Tibial artery (tissue), 4 donors: ENCODE measurements around the gene PCOLCE2.

ENCODE experiments used
- DNase-seq, 2 donors: peaks; one replicate each; pipeline ENCODE4 v3.0.0-alpha.2; 2019
- H3K27ac ChIP-seq, 2 donors: fragments of 200-600 bp; sonication (generic) in 1 of 2; 1 replicate in 1 of 2; 2 replicates in 1 of 2; pipeline ENCODE4 v1.5.1; 2018 to 2019; ENCODE audit warnings: mild to moderate bottlenecking in 1 of 2
- H3K27me3 ChIP-seq, 2 donors: fragments of 200-600 bp; sonication (generic) in 1 of 2; one replicate each; pipeline versions ENCODE4 v1.5.1 to v1.6.0; 2016 to 2019
- H3K36me3 ChIP-seq, 3 donors: fragments of 200-600 bp; sonication (generic) in 2 of 3; one replicate each; pipeline ENCODE4 v1.5.1; 2016 to 2019; ENCODE audit warnings: mild to moderate bottlenecking in 2 of 3
- H3K4me1 ChIP-seq, 4 donors: fragments of 200-600 bp; sonication (generic) in 2 of 4; 1 replicate in 3 of 4; 2 replicates in 1 of 4; pipeline ENCODE4 v1.5.1; 2016 to 2019
- H3K4me3 ChIP-seq, 2 donors: fragments of 200-600 bp; sonication (generic) in 1 of 2; 1 replicate in 1 of 2; 2 replicates in 1 of 2; pipeline ENCODE4 v1.5.1; 2018 to 2019; ENCODE audit warnings: mild to moderate bottlenecking in 2 of 2
- H3K9me3 ChIP-seq, 3 donors: fragments of 200-600 bp; sonication (generic) in 1 of 3; one replicate each; pipeline ENCODE4 v1.5.1; 2016 to 2019
- CTCF ChIP-seq, 2 experiments: fragments of 200-600 bp in 1 of 2; fragments of 450-650 bp in 1 of 2; IDR thresholded peaks; one replicate each; pipeline ENCODE4 v1.5.1; 2017 to 2019; ENCODE audit warnings: antibody characterized with exemption in 2 of 2, mild to moderate bottlenecking in 1 of 2, moderate library complexity in 1 of 2
- intact Hi-C: fragments of 100-400 bp; cut with DNase I; formaldehyde crosslinking; loops from one replicate; pipeline ENCODE4 v1.15.0; 2023; ENCODE audit warnings: low total_unique reads

Gene PCOLCE2

GRCh38 chr3:142839831-142840230, 49.1 kb downstream of the PCOLCE2 start:
- H3K36me3 ChIP-seq = no peaks in the 10 kb centered on the region
- intact Hi-C loops = no loop called here
- H3K4me1 ChIP-seq = no peaks in the 10 kb centered on the region
- H3K9me3 ChIP-seq = no peaks in the 10 kb centered on the region
- H3K4me3 ChIP-seq = no peak overlapping the region
- TF ChIP-seq CTCF (IDR thresholded peaks at IDR 0.05) = no peak
- H3K27me3 ChIP-seq = no peaks in the 10 kb centered on the region
- no peak overlapping the region for H3K27ac ChIP-seq
- DNase-seq = no peak

DNA sequence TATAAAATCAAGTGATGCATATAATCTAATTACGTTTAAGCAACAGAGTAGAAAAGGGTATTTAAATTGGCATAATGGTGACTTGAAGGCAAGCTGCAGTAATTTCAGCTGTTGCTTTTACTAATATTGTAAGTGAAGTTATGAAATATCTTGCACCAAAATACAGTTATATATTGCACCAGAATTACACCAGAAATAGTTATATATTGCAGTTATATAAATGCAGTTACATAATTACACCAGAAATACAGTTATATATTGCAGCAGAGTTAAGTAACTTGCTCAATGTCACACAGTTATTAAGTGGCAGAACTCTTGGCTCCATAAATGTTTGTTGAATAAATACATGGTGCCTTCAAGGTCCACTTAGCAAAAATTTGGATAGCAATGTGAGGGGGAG, 51.4 kb downstream of the PCOLCE2 start:
- Histone ChIP-seq H3K9me3 (no peaks in the 10 kb centered on the region), H3K27ac (no peak overlapping the region), H3K36me3 (no peaks in the 10 kb centered on the region), H3K27me3 (no peaks in the 10 kb centered on the region), H3K4me3 (no peak overlapping the region), H3K4me1 (no peaks in the 10 kb centered on the region)
- TF ChIP-seq CTCF (IDR thresholded peaks at IDR 0.05) = no peak
- no peak for DNase-seq
- intact Hi-C loops = no loop called here

- H3K4me1 ChIP-seq = no peaks in the 10 kb centered on the region
- intact Hi-C loops = loop anchor here (5.0 kb wide), 1 partner anchor 153 kb away; no protein-coding TSS in a partner anchor
Observed at GRCh38 chr3:142828703-142829305, 60.1 kb downstream of the PCOLCE2 start.

GRCh38 chr3:142819179-142819578, 69.7 kb downstream of the PCOLCE2 start:
- no peak overlapping the region for H3K27ac ChIP-seq
- no peaks in the 10 kb centered on the region for H3K27me3 ChIP-seq
- intact Hi-C loops = no loop called here
- H3K4me1 ChIP-seq = no peaks in the 10 kb centered on the region
- no peaks in the 10 kb centered on the region for H3K9me3 ChIP-seq
- TF ChIP-seq CTCF (IDR thresholded peaks at IDR 0.05) = no peak
- no peak overlapping the region for H3K4me3 ChIP-seq
- H3K36me3 ChIP-seq = peaks cover 0 to 4% (median 0%) of the 10 kb centered on the region in 3 donors
- DNase-seq = no peak

More at GRCh38 chr3:142828703-142829305, 60.1 kb downstream of the PCOLCE2 start:
- peak; percentile 67 to 75 for TF ChIP-seq CTCF (IDR thresholded peaks at IDR 0.05)
- Histone ChIP-seq H3K4me3 (no peak overlapping the region), H3K36me3 (no peaks in the 10 kb centered on the region), H3K27me3 (no peaks in the 10 kb centered on the region), H3K27ac (no peak overlapping the region), H3K9me3 (no peaks in the 10 kb centered on the region)
- peak; percentile 81 to 85 for DNase-seq

DNA sequence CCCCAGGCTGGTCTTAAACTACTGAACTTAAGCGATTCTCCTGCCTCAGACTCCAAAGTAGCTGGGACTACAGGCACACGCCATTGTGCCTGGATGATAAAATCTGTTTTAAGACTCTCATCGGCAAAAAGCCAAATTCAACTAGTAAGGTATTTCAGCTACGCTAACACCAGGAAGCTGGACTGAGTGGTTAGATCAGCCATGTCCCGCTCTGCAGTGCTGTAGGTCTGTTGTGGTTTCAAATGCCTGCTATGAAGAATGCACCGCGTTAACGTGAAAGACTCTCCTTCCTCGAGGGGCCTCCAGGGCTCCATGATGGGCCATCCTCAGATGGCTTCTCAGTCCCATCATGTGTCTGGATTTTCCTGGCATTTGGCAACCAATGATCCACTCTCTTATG, 70.2 kb downstream of the PCOLCE2 start:
- intact Hi-C loops = no loop called here
- no peak overlapping the region for H3K4me3 ChIP-seq
- peaks cover 0 to 4% (median 0%) of the 10 kb centered on the region in 3 donors for H3K36me3 ChIP-seq
- no peaks in the 10 kb centered on the region for H3K27me3 ChIP-seq
- H3K4me1 ChIP-seq = no peaks in the 10 kb centered on the region
- no peak overlapping the region for H3K27ac ChIP-seq
- no peaks in the 10 kb centered on the region for H3K9me3 ChIP-seq
- no peak for DNase-seq
- TF ChIP-seq CTCF (IDR thresholded peaks at IDR 0.05) = no peak

- no peak for TF ChIP-seq CTCF (IDR thresholded peaks at IDR 0.05)
- no peak for DNase-seq
- intact Hi-C loops = no loop called here
- Histone ChIP-seq H3K4me1 (no peaks in the 10 kb centered on the region), H3K27me3 (no peaks in the 10 kb centered on the region), H3K9me3 (no peaks in the 10 kb centered on the region), H3K4me3 (no peak overlapping the region), H3K27ac (no peak overlapping the region), H3K36me3 (peaks cover 0 to 4% (median 0%) of the 10 kb centered on the region in 3 donors)
Observed at GRCh38 chr3:142817897-142818296, 71.0 kb downstream of the PCOLCE2 start.
